ENCODE results near the gene TXNIP. TPM values are rescaled to one million over a fixed set of nuclear protein-coding genes. Genes with fewer than 3 reads are reported as not detected.

The TXNIP gene
- total and polyA plus RNA-seq, 7 experiments from 2014 or later, result 498 to 5,430 (median 675) TPM

- Histone ChIP-seq H3K27ac (ENCODE audit: low read depth, low read length) (no peak overlapping the region), H3K4me3 (ENCODE audit: low read length) (no peak overlapping the region), H3K27me3 (ENCODE audit: control insufficient read depth in 2 of 2, insufficient read depth in 2 of 2, low read length in 2 of 2) (no peaks in the 10 kb centered on the region), H3K9me3 (ENCODE audit: control insufficient read depth in 2 of 3, low read length in 3 of 3) (no peaks in the 10 kb centered on the region), H3K4me1 (ENCODE audit: control insufficient read depth in 2 of 2, insufficient read depth in 2 of 2, low read length in 2 of 2) (peaks cover 30 to 31% of the 10 kb centered on the region in 2 donors), H3K36me3 (ENCODE audit: control insufficient read depth in 2 of 3, insufficient read depth in 3 of 3, low read length in 3 of 3) (peaks cover 0 to 6% (median 0%) of the 10 kb centered on the region in 3 experiments)
- Mint-ChIP-seq H3K4me1 (peaks cover 1 to 36% (median 28%) of the 10 kb centered on the region in 7 donors), H3K9me3 (no peaks in the 10 kb centered on the region), H3K4me3 (no peak overlapping the region), H3K27ac (peak overlapping the region in 7 of 9 donors; percentile 5 to 70 (median 61)), H3K27me3 (no peaks in the 10 kb centered on the region), H3K36me3 (peaks cover 0 to 6% (median 5%) of the 10 kb centered on the region in 5 donors)
- ChIA-PET CTCF (no interaction called here), POLR2A (interaction anchor here (1.1 to 24.3 kb wide), 2 partner anchors 11 to 29 kb away, joined by 3 to 1779 read pairs; partner anchors contain the start of genes ANKRD34A, HJV and TXNIP)
- no peak for DNase-seq
- no peak for ATAC-seq
- intact Hi-C loops (cut with micrococcal nuclease), result loop anchor here in 1 of 2 donors (5.0 kb wide), 1 partner anchor 58 kb away; the partner anchor contains the start of gene PEX11B
These were observed 21.2 kb downstream of the TXNIP start for GRCh38 chr1:145975216-145975615.

GRCh38 chr1:145974721-145975120 lies 21.7 kb downstream of the TXNIP start:
- ChIA-PET POLR2A (interaction anchor here (1.1 to 24.3 kb wide), 2 partner anchors 11 to 30 kb away, joined by 3 to 1779 read pairs; partner anchors contain the start of genes ANKRD34A, HJV and TXNIP), CTCF (no interaction called here)
- no peak overlapping the region for H3K4me3 ChIP-seq (ENCODE audit: low read length)
- Mint-ChIP-seq H3K4me3 (no peak overlapping the region), H3K4me1 (peaks cover 5 to 41% (median 31%) of the 10 kb centered on the region in 7 donors), H3K36me3 (peaks cover 2 to 8% (median 6%) of the 10 kb centered on the region in 5 donors), H3K9me3 (no peaks in the 10 kb centered on the region), H3K27ac (peak overlapping the region in 6 of 9 donors; percentile 49 to 85 (median 70)), H3K27me3 (no peaks in the 10 kb centered on the region)
- DNase-seq (no peak), ATAC-seq (no peak)
- H3K9me3 ChIP-seq (ENCODE audit: control insufficient read depth in 2 of 3, low read length in 3 of 3), result no peaks in the 10 kb centered on the region
- intact Hi-C loops (cut with micrococcal nuclease), result loop anchor here in 1 of 2 donors (5.0 kb wide), 1 partner anchor 57 kb away; the partner anchor contains the start of gene PEX11B
- H3K4me1 ChIP-seq (ENCODE audit: control insufficient read depth in 2 of 2, insufficient read depth in 2 of 2, low read length in 2 of 2), result peaks cover 26 to 29% of the 10 kb centered on the region in 2 donors
- no peak overlapping the region for H3K27ac ChIP-seq (ENCODE audit: low read depth, low read length)
- no peaks in the 10 kb centered on the region for H3K27me3 ChIP-seq (ENCODE audit: control insufficient read depth in 2 of 2, insufficient read depth in 2 of 2, low read length in 2 of 2)
- peaks cover 0 to 6% (median 0%) of the 10 kb centered on the region in 3 experiments for H3K36me3 ChIP-seq (ENCODE audit: control insufficient read depth in 2 of 3, insufficient read depth in 3 of 3, low read length in 3 of 3)

GRCh38 chr1:145972580-145972979 lies 23.8 kb downstream of the TXNIP start:
- no peak overlapping the region for H3K27ac ChIP-seq (ENCODE audit: low read depth, low read length)
- ChIA-PET CTCF (interaction anchor here (0.7 to 1.6 kb wide), 3 partner anchors 9 to 126 kb away, joined by 3 to 8 read pairs (median 4); partner anchors contain the start of genes ANKRD34A and POLR3GL), POLR2A (interaction anchor here (0.5 to 2.0 kb wide), 8 partner anchors 8 to 1074 kb away, joined by 3 to 15 read pairs (median 4); partner anchors contain the start of genes ANKRD34A, POLR3GL and TXNIP)
- no peaks in the 10 kb centered on the region for H3K27me3 ChIP-seq (ENCODE audit: control insufficient read depth in 2 of 2, insufficient read depth in 2 of 2, low read length in 2 of 2)
- H3K4me3 ChIP-seq (ENCODE audit: low read length), result no peak overlapping the region
- H3K4me1 ChIP-seq (ENCODE audit: control insufficient read depth in 2 of 2, insufficient read depth in 2 of 2, low read length in 2 of 2), result peaks cover 5 to 7% of the 10 kb centered on the region in 2 donors
- Mint-ChIP-seq H3K4me1 (peaks cover 15 to 56% (median 43%) of the 10 kb centered on the region in 7 donors), H3K9me3 (peaks cover 0 to 3% (median under 1%) of the 10 kb centered on the region in 11 donors), H3K36me3 (peaks cover 4 to 12% (median 10%) of the 10 kb centered on the region in 5 donors), H3K4me3 (peak overlapping the region in 1 of 10 donors; percentile 34), H3K27ac (peak overlapping the region in 3 of 9 donors; percentile 26 to 67 (median 55)), H3K27me3 (no peaks in the 10 kb centered on the region)
- intact Hi-C loops (cut with micrococcal nuclease), result no loop called here
- H3K9me3 ChIP-seq (ENCODE audit: control insufficient read depth in 2 of 3, low read length in 3 of 3), result no peaks in the 10 kb centered on the region
- ATAC-seq (no peak), DNase-seq (no peak)
- H3K36me3 ChIP-seq (ENCODE audit: control insufficient read depth in 2 of 3, insufficient read depth in 3 of 3, low read length in 3 of 3), result peaks cover 0 to 6% (median 0%) of the 10 kb centered on the region in 3 experiments

- ChIA-PET CTCF (interaction anchor here (0.6 to 6.2 kb wide), 5 partner anchors 9 to 76 kb away, joined by 3 to 56 read pairs (median 3); partner anchors contain the start of genes LIX1L and RBM8A), POLR2A (interaction anchor here (0.6 to 8.0 kb wide), 10 partner anchors 9 to 98 kb away, joined by 3 to 164 read pairs (median 4); partner anchors contain the start of genes LIX1L and TXNIP)
- H3K4me3 Mint-ChIP-seq, result peak overlapping the region in 6 of 10 donors; percentile 29 to 58 (median 42)
- H3K9me3 Mint-ChIP-seq, result peaks cover 0 to 8% (median 3%) of the 10 kb centered on the region in 11 donors
- Histone ChIP-seq H3K27ac (ENCODE audit: low read depth, low read length) (no peak overlapping the region), H3K27me3 (ENCODE audit: control insufficient read depth in 2 of 2, insufficient read depth in 2 of 2, low read length in 2 of 2) (no peaks in the 10 kb centered on the region), H3K9me3 (ENCODE audit: control insufficient read depth in 2 of 3, low read length in 3 of 3) (no peaks in the 10 kb centered on the region), H3K4me3 (ENCODE audit: low read length) (no peak overlapping the region), H3K4me1 (ENCODE audit: control insufficient read depth in 2 of 2, insufficient read depth in 2 of 2, low read length in 2 of 2) (peaks cover 14 to 21% of the 10 kb centered on the region in 2 donors), H3K36me3 (ENCODE audit: control insufficient read depth in 2 of 3, insufficient read depth in 3 of 3, low read length in 3 of 3) (no peaks in the 10 kb centered on the region)
- no peak overlapping the region for H3K27ac Mint-ChIP-seq
- intact Hi-C loops (cut with micrococcal nuclease), result no loop called here
- peaks cover 0 to 13% (median 11%) of the 10 kb centered on the region in 5 donors for H3K36me3 Mint-ChIP-seq
- peaks cover 28 to 63% (median 53%) of the 10 kb centered on the region in 7 donors for H3K4me1 Mint-ChIP-seq
- ATAC-seq (no peak), DNase-seq (no peak)
- H3K27me3 Mint-ChIP-seq, result no peaks in the 10 kb centered on the region
These were observed 29.1 kb downstream of the TXNIP start for GRCh38 chr1:145967288-145967687.

- peak in 1 of 9 donors; percentile 18 for DNase-seq
- peak overlapping the region; percentile 88 to 99 (median 96) for H3K4me3 Mint-ChIP-seq
- intact Hi-C loops (cut with micrococcal nuclease), result no loop called here
- ChIA-PET CTCF (interaction anchor here (0.5 to 6.2 kb wide), 13 partner anchors 14 to 120 kb away, joined by 3 to 56 read pairs (median 4); partner anchors contain the start of genes NUDT17, PIAS3 and RBM8A), POLR2A (interaction anchor here (0.8 to 8.0 kb wide), 29 partner anchors 8 to 120 kb away, joined by 3 to 164 read pairs (median 7); partner anchors contain the start of genes NUDT17, PEX11B, PIAS3 and RBM8A)
- H3K27ac ChIP-seq (ENCODE audit: low read depth, low read length), result peak overlapping the region; percentile 84
- H3K36me3 Mint-ChIP-seq, result peaks cover 0 to 13% (median 11%) of the 10 kb centered on the region in 5 donors
- no peaks in the 10 kb centered on the region for H3K36me3 ChIP-seq (ENCODE audit: control insufficient read depth in 2 of 3, insufficient read depth in 3 of 3, low read length in 3 of 3)
- H3K4me1 ChIP-seq (ENCODE audit: control insufficient read depth in 2 of 2, insufficient read depth in 2 of 2, low read length in 2 of 2), result peaks cover 14 to 22% of the 10 kb centered on the region in 2 donors
- peaks cover 32 to 57% (median 51%) of the 10 kb centered on the region in 7 donors for H3K4me1 Mint-ChIP-seq
- ATAC-seq, result no peak
- peak overlapping the region; percentile 87 for H3K4me3 ChIP-seq (ENCODE audit: low read length)
- H3K9me3 ChIP-seq (ENCODE audit: control insufficient read depth in 2 of 3, low read length in 3 of 3), result no peaks in the 10 kb centered on the region
- H3K27me3 Mint-ChIP-seq, result peaks cover 0 to 4% (median 0%) of the 10 kb centered on the region in 5 donors
- H3K27me3 ChIP-seq (ENCODE audit: control insufficient read depth in 2 of 2, insufficient read depth in 2 of 2, low read length in 2 of 2), result no peaks in the 10 kb centered on the region
- H3K27ac Mint-ChIP-seq, result peak overlapping the region; percentile 87 to 98 (median 92)
- H3K9me3 Mint-ChIP-seq, result peaks cover 0 to 8% (median 3%) of the 10 kb centered on the region in 11 donors
These were observed 31.1 kb downstream of the TXNIP start for GRCh38 chr1:145965119-145965744.

All from naive thymus-derived CD4-positive, alpha-beta T cell (primary cell).